ENCODE measurements around the gene ANXA6. TPM values are rescaled to one million over a fixed set of nuclear protein-coding genes. Genes with fewer than 3 reads are reported as not detected.

ANXA6 gene
- total and polyA plus RNA-seq, 9 of the 15 experiments (the other 6 are each of a cell fraction or from before 2014, with no cell fraction given), result 0.70 to 13.2 (median 8.3) TPM

GRCh38 chr5:151084363-151084762 lies 73.2 kb downstream of the ANXA6 start:
- Histone ChIP-seq H3K4me1 (replicated peaks in 1 of 2; ENCODE audit: control insufficient read depth in 2 of 2, insufficient read depth in 2 of 2, low read length in 2 of 2) (peaks cover 14 to 15% of the 10 kb centered on the region in 2 experiments; a peak in 4 of 5 replicates), H2AFZ (ENCODE audit: low read depth, low read length) (no peak overlapping the region), H3K27ac (ENCODE audit: extremely low read depth, low read depth, low read length) (no peak overlapping the region), H4K20me1 (replicated peaks; ENCODE audit: control insufficient read depth, insufficient read depth, low read length) (no peaks in the 10 kb centered on the region), H3K27me3 (ENCODE audit: control insufficient read depth in 2 of 2, insufficient read depth in 2 of 2, low read length in 2 of 2) (no peaks in the 10 kb centered on the region), H3K36me3 (ENCODE audit: control insufficient read depth, insufficient read depth, low read length) (no peaks in the 10 kb centered on the region), H3K9me3 (replicated peaks; ENCODE audit: control insufficient read depth, insufficient read depth, low read depth, low read length) (no peaks in the 10 kb centered on the region), H3K4me3 (no peak overlapping the region), H3K9me1 (ENCODE audit: control insufficient read depth, insufficient read depth, low read length) (no peaks in the 10 kb centered on the region), H3K79me2 (ENCODE audit: control insufficient read depth, insufficient read depth, low read length) (peaks cover 28% of the 10 kb centered on the region), H3K4me2 (ENCODE audit: insufficient read depth, low read length) (no peak overlapping the region), H3K9ac (ENCODE audit: insufficient read depth in 1 of 2, low read depth in 2 of 2, low read length in 2 of 2) (no peak overlapping the region)
- no peak for ATAC-seq
- DNase-seq (ENCODE audit: extremely low read depth in 1 of 4, low spot score in 3 of 4), result no peak
- FAIRE-seq, result no peak
- CTCF ChIA-PET (ENCODE audit: low intra/inter-chr PET ratio), result no interaction called here
- no TSS peak for BruUV-seq (replicated peaks)
- intact Hi-C loops (cut with micrococcal nuclease), result loop anchor here (10.0 kb wide), 1 partner anchor 600 kb away; no protein-coding TSS in a partner anchor
- TF ChIP-seq ETS2 (tag; IDR thresholded peaks at IDR 0.05; ENCODE audit: borderline replicate concordance, poor library complexity, severe bottlenecking) (no peak), MXI1 (IDR thresholded peaks at IDR 0.05; ENCODE audit: low read depth, low read length) (no peak), CHAMP1 (IDR thresholded peaks at IDR 0.05) (no peak), HNRNPUL1 (IDR thresholded peaks at IDR 0.05; ENCODE audit: low read length) (no peak), ZC3H8 (IDR thresholded peaks at IDR 0.05) (no peak), CREB3L1 (IDR thresholded peaks at IDR 0.05; ENCODE audit: borderline replicate concordance, low read depth) (no peak), ZNF253 (CRISPR knock-in tag; conservative IDR thresholded peaks at IDR 0.05) (no peak), MXD1 (CRISPR knock-in tag; IDR thresholded peaks at IDR 0.05; ENCODE audit: borderline replicate concordance, poor library complexity, severe bottlenecking) (no peak), U2AF2 (optimal IDR thresholded peaks at IDR 0.05; ENCODE audit: low read depth, low read length) (no peak), SLC30A9 (CRISPR knock-in tag; IDR thresholded peaks at IDR 0.05) (no peak), SMARCA5 (IDR thresholded peaks at IDR 0.05) (no peak), TAL1 (IDR thresholded peaks at IDR 0.05) (no peak), MCM3 (IDR thresholded peaks at IDR 0.05) (no peak), ZBTB11 (CRISPR knock-in tag; IDR thresholded peaks at IDR 0.05) (no peak)
- in situ Hi-C loops (cut with MboI), result no loop called here
- 64% methylated on average over 4 of the region's 7 CpGs for WGBS (ENCODE audit: insufficient coverage, low coverage, missing lambda C conversion rate)
- POLR2A ChIA-PET, result interaction anchor here (0.5 to 1.4 kb wide), 3 partner anchors 35 to 526 kb away, joined by 3 to 4 read pairs (median 3); no protein-coding TSS in a partner anchor
